Thoracic aorta (tissue), 2 donors: Measurements from ENCODE around the gene GAK. TPM values are rescaled to one million over a fixed set of nuclear protein-coding genes. Genes with fewer than 3 reads are reported as not detected.

Experiments
- ATAC-seq: fragments of 150-250 bp; one replicate; pipeline ENCODE4 v1.8.0; 2017; ENCODE audit warnings: low read depth; ENCODE audit not compliant: insufficient number of reproducible peaks, low FRiP score
- DNase-seq: peaks from one replicate; pipeline ENCODE4 v3.0.0-alpha.2; 2020; ENCODE audit warnings: low spot score
- H3K27ac ChIP-seq, 2 donors: fragments of 200-600 bp; sonication (generic); 1 replicate in 1 of 2; 2 replicates in 1 of 2; pipeline ENCODE4 v1.5.1; 2016; ENCODE audit warnings: mild to moderate bottlenecking in 2 of 2, moderate library complexity in 2 of 2
- H3K27me3 ChIP-seq: fragments of 200-600 bp; sonication (generic); replicated peaks from 2 replicates; pipeline ENCODE4 v1.6.0; 2016; ENCODE audit warnings: mild to moderate bottlenecking; ENCODE audit not compliant: insufficient read depth
- H3K36me3 ChIP-seq: fragments of 200-600 bp; sonication (generic); one replicate; pipeline ENCODE4 v1.5.1; 2016
- H3K4me1 ChIP-seq, 2 donors: fragments of 200-600 bp; sonication (generic); 1 replicate in 1 of 2; 2 replicates in 1 of 2; pipeline versions ENCODE4 v1.5.1 to v1.6.0; 2016; ENCODE audit warnings: low read depth in 2 of 2, mild to moderate bottlenecking in 1 of 2; ENCODE audit not compliant: control insufficient read depth in 1 of 2
- H3K4me3 ChIP-seq: fragments of 200-600 bp; sonication (generic); 2 replicates; pipeline ENCODE4 v1.5.1; 2016; ENCODE audit warnings: mild to moderate bottlenecking
- H3K9me3 ChIP-seq: fragments of 200-600 bp; sonication (generic); 2 replicates; pipeline ENCODE4 v1.5.1; 2016
- total RNA-seq, 2 donors: library from RNA; depleted of rRNA; stranded (reverse); fragments of >200 nt; gene quantifications; one replicate each; pipeline versions ENCODE4 v1.1.0 to v1.2.3, GENCODE V29; 2016
- TF ChIP-seq, protein P1 (sequence below): fragments of 200-600 bp; sonication (generic); IDR thresholded peaks from one replicate; pipeline ENCODE4 v1.5.1; 2019; ENCODE audit warnings: antibody characterized with exemption

GAK gene
- total RNA-seq, 2 donors from 2014 or later: 111 to 170 TPM

DNA sequence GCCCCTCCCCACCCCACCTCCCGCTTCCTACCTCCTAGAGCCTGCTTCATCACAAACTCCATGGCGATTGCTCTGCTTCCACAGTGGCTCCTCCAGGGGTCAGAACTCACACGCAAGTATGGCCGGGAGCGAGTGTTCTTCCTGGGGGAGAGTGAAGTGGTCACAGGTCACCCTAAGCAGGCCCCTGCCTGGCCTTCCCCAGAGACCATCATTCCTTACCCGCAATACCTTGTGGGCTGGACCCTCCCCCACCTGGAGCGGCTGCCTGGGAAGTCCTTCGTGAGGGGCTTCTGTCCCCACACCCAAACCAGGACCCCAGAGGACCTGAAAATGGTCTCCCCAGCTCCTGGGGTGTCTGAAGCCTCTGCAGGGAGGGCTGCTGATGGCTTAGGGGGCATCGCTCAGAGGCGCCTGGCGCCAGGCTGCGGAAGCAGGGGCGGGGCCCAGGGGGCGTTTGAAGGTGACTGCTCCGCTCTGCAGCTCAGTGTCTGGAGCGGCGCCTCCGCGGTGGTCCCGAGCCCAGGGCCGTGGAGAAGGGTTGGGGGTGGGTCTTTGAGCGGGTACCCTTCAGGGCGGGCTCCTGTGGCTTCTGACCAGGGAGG is 107.6 kb downstream of the GAK start:
- DNase-seq (no peak), ATAC-seq (no peak)
- TF ChIP-seq, protein P1, sequence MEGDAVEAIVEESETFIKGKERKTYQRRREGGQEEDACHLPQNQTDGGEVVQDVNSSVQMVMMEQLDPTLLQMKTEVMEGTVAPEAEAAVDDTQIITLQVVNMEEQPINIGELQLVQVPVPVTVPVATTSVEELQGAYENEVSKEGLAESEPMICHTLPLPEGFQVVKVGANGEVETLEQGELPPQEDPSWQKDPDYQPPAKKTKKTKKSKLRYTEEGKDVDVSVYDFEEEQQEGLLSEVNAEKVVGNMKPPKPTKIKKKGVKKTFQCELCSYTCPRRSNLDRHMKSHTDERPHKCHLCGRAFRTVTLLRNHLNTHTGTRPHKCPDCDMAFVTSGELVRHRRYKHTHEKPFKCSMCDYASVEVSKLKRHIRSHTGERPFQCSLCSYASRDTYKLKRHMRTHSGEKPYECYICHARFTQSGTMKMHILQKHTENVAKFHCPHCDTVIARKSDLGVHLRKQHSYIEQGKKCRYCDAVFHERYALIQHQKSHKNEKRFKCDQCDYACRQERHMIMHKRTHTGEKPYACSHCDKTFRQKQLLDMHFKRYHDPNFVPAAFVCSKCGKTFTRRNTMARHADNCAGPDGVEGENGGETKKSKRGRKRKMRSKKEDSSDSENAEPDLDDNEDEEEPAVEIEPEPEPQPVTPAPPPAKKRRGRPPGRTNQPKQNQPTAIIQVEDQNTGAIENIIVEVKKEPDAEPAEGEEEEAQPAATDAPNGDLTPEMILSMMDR: no peak
- peaks cover 10 to 15% of the 10 kb centered on the region in 2 donors for H3K4me1 ChIP-seq
- no peaks in the 10 kb centered on the region for H3K36me3 ChIP-seq
- H3K27ac ChIP-seq: no peak overlapping the region
- no peaks in the 10 kb centered on the region for H3K9me3 ChIP-seq
- H3K4me3 ChIP-seq: no peak overlapping the region
- no peaks in the 10 kb centered on the region for H3K27me3 ChIP-seq

DNA sequence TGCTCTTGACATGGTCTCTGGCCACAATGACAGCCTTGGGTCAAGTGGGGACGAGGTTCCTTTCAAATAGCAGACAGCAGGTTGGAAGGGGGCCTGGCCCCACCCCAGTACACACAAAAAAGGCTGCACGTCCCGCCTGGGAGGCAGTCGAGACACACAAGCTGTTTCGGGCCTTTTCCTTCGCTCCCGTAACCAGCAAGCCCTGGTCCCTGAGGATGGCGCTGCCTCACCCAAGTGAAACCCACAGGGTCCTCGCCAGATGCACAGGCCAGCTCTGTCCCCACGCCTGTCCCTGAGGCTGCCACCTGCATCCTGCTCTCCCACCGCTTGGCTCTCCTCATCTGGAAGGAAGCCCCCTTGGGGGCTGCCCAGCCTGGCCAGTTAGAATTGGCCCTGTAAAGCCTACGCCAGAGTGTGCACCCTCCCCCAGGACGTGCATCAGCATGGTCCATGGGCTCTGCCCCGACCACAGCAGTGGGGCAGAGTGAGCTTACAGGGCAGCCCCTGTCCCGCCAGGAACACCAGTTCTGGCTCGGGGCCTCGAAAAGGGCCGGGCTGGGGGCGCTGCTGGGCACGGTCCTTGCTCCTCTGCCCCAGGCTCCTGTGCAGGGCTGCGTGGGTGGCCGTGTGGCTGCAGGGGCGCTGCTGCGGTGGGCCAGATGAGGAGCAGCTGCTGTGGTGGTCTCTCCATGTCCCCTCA is 108.2 kb downstream of the GAK start:
- no peaks in the 10 kb centered on the region for H3K27me3 ChIP-seq
- no peak for DNase-seq
- no peak overlapping the region for H3K4me3 ChIP-seq
- no peak overlapping the region for H3K27ac ChIP-seq
- H3K9me3 ChIP-seq: no peaks in the 10 kb centered on the region
- no peaks in the 10 kb centered on the region for H3K36me3 ChIP-seq
- peaks cover 10 to 15% of the 10 kb centered on the region in 2 donors for H3K4me1 ChIP-seq
- TF ChIP-seq, protein P1: no peak
- no peak for ATAC-seq

DNA sequence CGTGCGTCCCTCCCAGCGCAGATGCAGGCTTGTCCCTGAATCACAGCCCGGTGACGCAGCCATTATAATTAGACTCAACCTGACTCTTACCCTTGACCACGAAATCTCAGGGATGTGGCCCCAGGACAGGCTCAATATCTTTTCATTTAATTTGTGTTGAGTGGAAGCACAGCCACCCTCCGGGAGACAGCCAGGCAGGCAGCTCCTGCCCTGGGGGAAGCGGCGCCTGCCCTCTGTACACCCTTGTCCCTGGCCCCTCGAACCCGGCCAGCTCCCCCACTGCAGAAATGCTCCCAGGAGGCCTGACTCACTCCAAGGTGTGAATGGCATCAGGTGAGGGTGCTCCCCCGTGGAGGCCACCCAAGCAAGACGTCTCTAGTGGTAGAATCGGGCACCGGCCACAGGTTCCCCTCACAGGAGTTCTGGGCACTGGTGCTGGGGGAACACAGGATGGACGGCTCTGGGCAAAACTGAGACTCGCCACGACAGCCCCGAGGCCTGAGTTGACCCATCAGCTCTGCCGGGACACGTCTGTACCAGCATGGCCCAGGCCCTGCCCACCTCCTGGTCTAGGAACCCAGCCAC is 108.8 kb downstream of the GAK start:
- DNase-seq: no peak
- Histone ChIP-seq H3K9me3 (no peaks in the 10 kb centered on the region), H3K36me3 (no peaks in the 10 kb centered on the region), H3K27ac (no peak overlapping the region), H3K4me1 (peaks cover 10 to 15% of the 10 kb centered on the region in 2 donors), H3K27me3 (no peaks in the 10 kb centered on the region), H3K4me3 (no peak overlapping the region)
- no peak for ATAC-seq
- TF ChIP-seq, protein P1: no peak

DNA sequence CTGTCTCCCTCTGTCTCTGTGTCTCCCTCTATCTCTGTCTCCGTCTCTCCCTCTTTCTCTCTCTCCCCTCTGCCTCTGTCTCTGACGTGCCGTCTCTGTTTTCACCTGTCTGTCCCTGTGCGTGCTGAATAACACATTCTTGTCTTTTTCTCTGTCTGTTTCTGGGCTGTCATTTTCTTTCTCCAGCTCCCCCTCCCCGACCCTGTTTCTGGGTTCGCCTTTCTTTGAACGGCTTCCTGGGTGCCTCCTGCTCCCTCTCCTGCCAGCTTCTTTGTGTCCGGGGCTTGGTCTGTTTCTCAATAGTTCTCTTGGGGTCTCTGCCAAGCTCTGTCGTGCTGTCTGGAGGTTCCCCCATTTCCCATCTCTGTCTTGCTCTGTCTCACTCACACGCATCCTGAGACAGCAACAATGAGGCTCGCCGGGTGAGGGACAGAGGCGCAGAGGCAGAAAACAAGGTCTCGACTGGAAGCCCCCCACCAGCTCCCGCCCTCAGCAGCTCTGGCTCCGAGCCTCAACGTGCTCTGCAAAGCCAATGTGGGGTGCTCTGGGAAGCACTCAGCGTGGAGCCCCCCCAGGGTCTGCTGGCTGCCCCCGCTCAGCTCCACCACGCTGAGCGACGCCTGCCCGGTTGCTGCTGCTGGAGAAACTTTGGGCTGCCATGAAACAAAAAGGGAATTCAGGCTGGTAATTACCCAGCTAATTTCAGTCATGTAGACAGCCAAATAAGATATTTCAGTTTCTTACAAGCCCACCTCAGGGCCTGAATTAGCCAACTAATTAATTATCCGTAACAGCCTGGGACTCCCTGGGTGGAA is 109.5 kb downstream of the GAK start:
- ATAC-seq (no peak), DNase-seq (no peak)
- TF ChIP-seq, protein P1: no peak

DNA sequence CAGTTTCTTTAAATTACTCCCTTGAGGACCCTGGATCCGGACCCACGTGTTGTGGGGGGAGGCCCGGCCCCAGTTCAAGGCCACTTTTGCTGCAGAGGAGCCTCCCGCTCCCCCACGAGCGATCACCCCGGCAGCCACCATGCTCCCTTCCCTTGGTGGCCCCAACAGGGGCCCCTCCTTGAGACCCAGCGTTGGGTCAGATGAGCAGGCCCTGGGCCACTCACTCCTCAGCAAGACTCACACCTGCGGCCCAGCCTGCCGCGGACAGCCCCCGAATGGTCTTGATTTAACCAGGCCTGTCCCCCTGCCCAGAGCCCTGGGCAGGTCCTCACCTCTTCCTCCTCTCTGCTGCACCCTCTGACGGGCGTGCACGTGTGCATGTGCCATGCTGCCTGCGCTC is 110.5 kb downstream of the GAK start:
- Histone ChIP-seq H3K27ac (no peak overlapping the region), H3K36me3 (no peaks in the 10 kb centered on the region), H3K9me3 (no peaks in the 10 kb centered on the region), H3K4me3 (no peak overlapping the region), H3K27me3 (no peaks in the 10 kb centered on the region), H3K4me1 (peaks cover 8 to 12% of the 10 kb centered on the region in 2 donors)
- DNase-seq: no peak
- ATAC-seq: no peak
- TF ChIP-seq, protein P1: no peak

More for the DNA sequence above, 109.5 kb downstream of the GAK start:
- Histone ChIP-seq H3K27me3 (no peaks in the 10 kb centered on the region), H3K4me1 (peaks cover 10 to 15% of the 10 kb centered on the region in 2 donors), H3K9me3 (no peaks in the 10 kb centered on the region), H3K4me3 (no peak overlapping the region), H3K27ac (no peak overlapping the region), H3K36me3 (no peaks in the 10 kb centered on the region)
